ENCODE results near the gene ATP10A.

- TF ChIP-seq POLR2AphosphoS5 (IDR thresholded peaks at IDR 0.05; ENCODE audit: low read depth, low read length) (no peak), POLR2A (IDR thresholded peaks at IDR 0.05; ENCODE audit: low read depth, low read length) (no peak), PAX5 (IDR thresholded peaks at IDR 0.05; ENCODE audit: insufficient read depth, low read length, severe bottlenecking) (no peak), TAF1 (IDR thresholded peaks at IDR 0.05; ENCODE audit: low read depth, low read length) (no peak)
Measured at GRCh38 chr15:25671132-25671531, 192.0 kb downstream of the ATP10A start.
